ENCODE data around the gene CCR5AS.

The CCR5AS gene

DNA sequence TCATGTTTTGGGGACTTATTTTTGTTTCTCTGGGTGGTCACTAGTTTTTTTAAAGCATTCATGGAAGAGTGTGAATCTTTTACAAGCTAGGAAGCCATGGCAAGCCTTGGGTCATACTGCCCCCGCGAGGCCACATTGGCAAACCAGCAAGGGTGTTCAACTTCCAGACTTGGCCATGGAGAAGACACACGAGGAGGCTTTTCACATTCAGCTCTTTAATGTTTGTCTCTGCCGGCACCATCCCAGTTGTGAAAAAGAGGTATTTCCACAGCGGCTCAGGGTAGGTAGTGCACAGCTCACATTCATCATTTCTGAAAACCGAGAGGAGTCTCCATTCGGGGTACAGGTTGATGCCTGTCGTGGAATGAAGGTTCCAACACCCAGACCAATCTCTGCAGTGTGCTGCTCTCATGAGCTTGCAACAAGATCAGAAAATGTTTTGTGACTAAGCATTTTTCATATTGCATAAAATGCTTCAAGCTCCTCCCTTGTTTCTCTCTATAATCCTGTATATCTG, 28.4 kb downstream of the CCR5AS start:
- DNase-seq, result peak; percentile 18

DNA sequence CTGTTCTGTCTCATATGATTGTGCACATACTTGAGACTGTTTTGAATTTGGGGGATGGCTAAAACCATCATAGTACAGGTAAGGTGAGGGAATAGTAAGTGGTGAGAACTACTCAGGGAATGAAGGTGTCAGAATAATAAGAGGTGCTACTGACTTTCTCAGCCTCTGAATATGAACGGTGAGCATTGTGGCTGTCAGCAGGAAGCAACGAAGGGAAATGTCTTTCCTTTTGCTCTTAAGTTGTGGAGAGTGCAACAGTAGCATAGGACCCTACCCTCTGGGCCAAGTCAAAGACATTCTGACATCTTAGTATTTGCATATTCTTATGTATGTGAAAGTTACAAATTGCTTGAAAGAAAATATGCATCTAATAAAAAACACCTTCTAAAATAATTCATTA, 31.1 kb downstream of the CCR5AS start:
- DNase-seq, result no peak

DNA sequence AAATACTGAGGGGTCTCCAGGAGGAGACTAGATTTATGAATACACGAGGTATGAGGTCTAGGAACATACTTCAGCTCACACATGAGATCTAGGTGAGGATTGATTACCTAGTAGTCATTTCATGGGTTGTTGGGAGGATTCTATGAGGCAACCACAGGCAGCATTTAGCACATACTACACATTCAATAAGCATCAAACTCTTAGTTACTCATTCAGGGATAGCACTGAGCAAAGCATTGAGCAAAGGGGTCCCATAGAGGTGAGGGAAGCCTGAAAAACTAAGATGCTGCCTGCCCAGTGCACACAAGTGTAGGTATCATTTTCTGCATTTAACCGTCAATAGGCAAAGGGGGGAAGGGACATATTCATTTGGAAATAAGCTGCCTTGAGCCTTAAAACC, 31.6 kb downstream of the CCR5AS start:
- DNase-seq, result no peak

DNA sequence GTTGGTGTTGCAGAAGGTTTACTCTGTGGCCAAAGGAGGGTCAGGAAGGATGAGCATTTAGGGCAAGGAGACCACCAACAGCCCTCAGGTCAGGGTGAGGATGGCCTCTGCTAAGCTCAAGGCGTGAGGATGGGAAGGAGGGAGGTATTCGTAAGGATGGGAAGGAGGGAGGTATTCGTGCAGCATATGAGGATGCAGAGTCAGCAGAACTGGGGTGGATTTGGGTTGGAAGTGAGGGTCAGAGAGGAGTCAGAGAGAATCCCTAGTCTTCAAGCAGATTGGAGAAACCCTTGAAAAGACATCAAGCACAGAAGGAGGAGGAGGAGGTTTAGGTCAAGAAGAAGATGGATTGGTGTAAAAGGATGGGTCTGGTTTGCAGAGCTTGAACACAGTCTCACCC, 32.1 kb downstream of the CCR5AS start:
- DNase-seq, result no peak

DNA sequence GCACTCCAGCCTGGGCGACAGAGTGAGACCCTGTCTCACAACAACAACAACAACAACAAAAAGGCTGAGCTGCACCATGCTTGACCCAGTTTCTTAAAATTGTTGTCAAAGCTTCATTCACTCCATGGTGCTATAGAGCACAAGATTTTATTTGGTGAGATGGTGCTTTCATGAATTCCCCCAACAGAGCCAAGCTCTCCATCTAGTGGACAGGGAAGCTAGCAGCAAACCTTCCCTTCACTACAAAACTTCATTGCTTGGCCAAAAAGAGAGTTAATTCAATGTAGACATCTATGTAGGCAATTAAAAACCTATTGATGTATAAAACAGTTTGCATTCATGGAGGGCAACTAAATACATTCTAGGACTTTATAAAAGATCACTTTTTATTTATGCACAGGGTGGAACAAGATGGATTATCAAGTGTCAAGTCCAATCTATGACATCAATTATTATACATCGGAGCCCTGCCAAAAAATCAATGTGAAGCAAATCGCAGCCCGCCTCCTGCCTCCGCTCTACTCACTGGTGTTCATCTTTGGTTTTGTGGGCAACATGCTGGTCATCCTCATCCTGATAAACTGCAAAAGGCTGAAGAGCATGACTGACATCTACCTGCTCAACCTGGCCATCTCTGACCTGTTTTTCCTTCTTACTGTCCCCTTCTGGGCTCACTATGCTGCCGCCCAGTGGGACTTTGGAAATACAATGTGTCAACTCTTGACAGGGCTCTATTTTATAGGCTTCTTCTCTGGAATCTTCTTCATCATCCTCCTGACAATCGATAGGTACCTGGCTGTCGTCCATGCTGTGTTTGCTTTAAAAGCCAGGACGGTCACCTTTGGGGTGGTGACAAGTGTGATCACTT, 34.1 kb downstream of the CCR5AS start:
- no peak for DNase-seq

DNA sequence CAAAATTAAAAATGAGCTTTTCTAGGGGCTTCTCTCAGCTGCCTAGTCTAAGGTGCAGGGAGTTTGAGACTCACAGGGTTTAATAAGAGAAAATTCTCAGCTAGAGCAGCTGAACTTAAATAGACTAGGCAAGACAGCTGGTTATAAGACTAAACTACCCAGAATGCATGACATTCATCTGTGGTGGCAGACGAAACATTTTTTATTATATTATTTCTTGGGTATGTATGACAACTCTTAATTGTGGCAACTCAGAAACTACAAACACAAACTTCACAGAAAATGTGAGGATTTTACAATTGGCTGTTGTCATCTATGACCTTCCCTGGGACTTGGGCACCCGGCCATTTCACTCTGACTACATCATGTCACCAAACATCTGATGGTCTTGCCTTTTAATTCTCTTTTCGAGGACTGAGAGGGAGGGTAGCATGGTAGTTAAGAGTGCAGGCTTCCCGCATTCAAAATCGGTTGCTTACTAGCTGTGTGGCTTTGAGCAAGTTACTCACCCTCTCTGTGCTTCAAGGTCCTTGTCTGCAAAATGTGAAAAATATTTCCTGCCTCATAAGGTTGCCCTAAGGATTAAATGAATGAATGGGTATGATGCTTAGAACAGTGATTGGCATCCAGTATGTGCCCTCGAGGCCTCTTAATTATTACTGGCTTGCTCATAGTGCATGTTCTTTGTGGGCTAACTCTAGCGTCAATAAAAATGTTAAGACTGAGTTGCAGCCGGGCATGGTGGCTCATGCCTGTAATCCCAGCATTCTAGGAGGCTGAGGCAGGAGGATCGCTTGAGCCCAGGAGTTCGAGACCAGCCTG, 35.1 kb downstream of the CCR5AS start:
- no peak for DNase-seq

DNA sequence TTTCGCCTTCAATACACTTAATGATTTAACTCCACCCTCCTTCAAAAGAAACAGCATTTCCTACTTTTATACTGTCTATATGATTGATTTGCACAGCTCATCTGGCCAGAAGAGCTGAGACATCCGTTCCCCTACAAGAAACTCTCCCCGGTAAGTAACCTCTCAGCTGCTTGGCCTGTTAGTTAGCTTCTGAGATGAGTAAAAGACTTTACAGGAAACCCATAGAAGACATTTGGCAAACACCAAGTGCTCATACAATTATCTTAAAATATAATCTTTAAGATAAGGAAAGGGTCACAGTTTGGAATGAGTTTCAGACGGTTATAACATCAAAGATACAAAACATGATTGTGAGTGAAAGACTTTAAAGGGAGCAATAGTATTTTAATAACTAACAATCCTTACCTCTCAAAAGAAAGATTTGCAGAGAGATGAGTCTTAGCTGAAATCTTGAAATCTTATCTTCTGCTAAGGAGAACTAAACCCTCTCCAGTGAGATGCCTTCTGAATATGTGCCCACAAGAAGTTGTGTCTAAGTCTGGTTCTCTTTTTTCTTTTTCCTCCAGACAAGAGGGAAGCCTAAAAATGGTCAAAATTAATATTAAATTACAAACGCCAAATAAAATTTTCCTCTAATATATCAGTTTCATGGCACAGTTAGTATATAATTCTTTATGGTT, 35.9 kb downstream of the CCR5AS start, which contains the start of gene CCR5:
TSS of gene CCR5 (plus strand) at position 108 of the 680 bp plus-strand sequence. CDS start 1,957 bp downstream, outside the sequence.
- DNase-seq, result no peak

DNA sequence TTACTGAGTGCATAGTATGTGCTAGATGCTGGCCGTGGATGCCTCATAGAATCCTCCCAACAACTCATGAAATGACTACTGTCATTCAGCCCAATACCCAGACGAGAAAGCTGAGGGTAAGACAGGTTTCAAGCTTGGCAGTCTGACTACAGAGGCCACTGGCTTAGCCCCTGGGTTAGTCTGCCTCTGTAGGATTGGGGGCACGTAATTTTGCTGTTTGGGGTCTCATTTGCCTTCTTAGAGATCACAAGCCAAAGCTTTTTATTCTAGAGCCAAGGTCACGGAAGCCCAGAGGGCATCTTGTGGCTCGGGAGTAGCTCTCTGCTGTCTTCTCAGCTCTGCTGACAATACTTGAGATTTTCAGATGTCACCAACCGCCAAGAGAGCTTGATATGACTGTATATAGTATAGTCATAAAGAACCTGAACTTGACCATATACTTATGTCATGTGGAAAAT, 37.2 kb downstream of the CCR5AS start:
- no peak for DNase-seq

DNA sequence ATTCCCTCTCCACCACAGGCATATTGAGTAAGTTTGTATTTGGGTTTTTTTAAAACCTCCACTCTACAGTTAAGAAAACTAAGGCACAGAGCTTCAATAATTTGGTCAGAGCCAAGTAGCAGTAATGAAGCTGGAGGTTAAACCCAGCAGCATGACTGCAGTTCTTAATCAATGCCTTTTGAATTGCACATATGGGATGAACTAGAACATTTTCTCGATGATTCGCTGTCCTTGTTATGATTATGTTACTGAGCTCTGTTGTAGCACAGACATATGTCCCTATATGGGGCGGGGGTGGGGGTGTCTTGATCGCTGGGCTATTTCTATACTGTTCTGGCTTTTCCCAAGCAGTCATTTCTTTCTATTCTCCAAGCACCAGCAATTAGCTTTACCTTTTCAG, 37.7 kb downstream of the CCR5AS start:
- DNase-seq, result no peak

DNA sequence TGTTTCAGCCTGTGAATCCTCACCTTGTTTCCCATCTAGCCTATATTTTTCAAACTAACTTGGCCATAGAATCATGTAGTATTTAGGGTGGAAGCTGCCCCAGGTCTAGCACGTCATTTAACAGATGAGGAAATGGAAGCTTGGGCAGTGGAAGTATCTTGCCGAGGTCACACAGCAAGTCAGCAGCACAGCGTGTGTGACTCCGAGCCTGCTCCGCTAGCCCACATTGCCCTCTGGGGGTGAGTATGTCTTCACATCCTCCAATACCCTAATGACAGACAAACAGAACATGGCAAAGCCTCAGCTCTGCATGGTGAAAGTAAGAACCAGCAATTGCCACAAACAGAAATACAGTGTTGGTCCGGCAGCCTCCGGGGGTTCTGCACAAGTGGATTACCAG, 38.3 kb downstream of the CCR5AS start:
- DNase-seq, result no peak

DNA sequence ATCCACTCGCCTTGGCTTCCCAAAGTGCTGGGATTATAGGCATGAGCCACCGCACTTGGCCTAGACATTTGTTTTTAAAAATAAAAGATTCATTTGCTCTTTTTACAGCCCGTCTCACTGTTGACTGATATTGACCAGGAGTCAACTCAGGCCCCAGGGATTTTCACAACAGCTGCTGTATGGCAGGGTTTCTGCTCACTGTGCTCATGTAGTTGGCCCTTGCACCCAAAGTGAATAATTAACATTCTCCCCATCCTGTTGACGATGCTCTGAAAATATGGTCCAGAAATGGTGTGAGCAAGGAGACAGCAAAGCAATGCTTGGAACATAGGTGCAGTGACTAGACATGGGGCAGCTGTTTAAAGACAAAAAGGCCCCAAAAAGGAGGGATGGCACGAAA, 39.1 kb downstream of the CCR5AS start:
- DNase-seq, result no peak

DNA sequence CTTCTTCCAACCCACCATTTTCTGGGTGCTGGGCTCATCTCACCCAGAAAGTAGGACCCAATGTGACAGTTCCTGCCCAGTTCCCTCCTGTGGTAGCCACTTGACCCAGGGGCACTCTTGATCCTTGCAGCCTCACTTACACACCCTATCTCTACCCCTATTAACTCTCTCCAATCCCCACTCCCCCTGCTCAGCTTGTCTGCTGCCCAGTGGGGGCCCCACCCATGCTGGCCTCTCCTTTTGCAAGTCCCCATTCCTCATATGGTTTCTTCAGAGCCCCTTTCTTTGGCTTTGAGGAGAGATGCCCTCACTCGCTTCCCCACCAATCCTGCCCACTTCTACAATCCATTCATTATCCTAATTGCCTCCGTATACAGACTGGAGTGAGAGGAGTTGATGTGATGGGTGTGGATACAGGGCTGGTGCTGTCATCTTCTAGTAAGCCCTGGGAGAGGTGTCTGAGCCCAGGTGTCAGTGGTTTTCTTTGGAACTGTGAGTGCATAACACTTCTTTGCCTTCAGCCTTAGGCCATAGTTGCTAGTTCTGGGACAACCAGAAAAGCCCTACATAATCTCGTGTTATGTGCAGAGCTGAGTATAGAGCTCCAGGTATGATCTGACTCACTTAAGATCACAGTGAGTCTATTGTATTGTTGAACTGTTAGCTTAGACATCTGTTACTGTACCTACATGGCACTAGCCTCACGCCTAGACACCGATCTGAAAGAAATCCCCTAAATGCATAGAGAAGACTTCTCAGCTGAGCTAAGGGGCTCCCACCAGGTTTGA, 40.9 kb downstream of the CCR5AS start:
- no peak for DNase-seq

DNA sequence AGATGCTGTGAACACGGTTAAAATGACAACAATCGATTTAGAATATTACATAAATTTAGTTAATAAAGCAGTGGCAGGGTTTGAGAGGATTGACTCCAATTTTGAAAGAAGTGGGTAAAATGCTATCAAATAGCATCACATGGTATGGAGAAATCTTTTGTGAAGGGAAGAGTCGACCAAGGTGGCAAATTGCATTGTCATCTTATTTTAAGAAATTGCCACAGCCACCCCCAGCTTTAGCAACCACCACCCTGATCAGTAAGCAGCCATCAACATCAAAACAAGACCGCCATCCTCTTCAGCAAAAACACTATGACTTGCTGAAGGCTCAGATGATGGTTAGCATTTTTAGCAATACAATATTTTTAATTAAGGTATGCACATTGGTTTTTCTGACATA, 41.8 kb downstream of the CCR5AS start:
- DNase-seq, result no peak

DNA sequence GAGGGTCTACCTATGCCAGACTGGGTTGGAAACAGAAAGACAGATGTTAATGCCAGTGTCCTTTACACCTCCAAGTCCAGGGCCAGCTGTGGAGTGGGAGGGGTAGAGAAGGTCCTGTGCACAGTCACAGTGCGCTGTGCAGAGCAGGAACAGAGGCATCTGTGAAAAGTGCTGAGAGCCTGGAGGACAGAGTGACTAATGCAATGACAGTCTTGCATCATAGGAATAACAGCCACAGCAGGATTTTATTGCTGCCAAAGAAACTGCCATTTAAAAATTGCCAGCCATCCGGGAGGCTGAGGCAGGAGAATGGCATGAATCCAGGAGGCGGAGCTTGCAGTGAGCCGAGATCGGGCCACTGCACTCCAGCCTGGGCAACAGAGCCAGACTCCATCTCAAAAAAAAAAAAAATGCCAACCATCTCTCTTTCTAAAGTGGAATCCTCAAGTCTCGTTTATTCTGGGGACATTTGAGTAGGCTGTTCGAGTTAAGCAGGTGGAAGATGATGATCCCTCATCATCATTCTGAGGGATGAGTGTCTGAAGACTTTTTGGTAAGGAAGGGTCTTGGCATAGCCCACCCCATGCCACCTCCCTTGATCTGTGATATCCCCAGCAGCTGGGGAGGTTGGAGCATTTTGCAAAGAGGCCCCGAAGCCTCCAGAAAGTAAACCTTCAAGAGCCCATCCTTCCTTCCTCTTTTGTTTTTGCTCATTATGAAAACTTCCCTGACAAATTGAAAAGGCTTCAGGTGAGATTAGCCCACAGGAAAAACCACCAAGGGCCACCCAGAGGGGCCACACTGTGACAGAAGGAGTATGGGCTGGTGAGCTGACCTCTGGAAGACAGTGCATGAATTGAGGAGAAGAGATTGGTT, 45.2 kb downstream of the CCR5AS start:
- peak; percentile 40 for DNase-seq

DNA sequence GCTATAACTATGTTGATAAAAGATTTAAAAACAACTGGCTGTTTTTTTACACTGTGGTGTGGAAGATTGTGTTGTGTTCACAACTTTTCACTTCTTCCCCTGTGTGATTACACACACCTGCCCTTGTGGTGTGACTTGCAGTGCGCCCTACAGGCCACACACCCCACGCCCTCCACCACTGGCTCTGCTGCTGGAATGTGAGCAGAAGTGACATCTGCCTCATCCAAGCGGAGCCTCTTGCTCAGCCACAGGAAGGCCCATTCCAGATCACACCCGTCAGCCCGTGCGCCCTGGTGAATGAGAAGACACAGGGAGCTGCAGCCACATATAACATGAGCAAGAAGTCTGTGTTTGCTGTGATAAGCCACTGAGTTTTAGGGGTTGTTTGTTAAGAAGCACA, 46.0 kb downstream of the CCR5AS start:
- DNase-seq, result no peak

DNA sequence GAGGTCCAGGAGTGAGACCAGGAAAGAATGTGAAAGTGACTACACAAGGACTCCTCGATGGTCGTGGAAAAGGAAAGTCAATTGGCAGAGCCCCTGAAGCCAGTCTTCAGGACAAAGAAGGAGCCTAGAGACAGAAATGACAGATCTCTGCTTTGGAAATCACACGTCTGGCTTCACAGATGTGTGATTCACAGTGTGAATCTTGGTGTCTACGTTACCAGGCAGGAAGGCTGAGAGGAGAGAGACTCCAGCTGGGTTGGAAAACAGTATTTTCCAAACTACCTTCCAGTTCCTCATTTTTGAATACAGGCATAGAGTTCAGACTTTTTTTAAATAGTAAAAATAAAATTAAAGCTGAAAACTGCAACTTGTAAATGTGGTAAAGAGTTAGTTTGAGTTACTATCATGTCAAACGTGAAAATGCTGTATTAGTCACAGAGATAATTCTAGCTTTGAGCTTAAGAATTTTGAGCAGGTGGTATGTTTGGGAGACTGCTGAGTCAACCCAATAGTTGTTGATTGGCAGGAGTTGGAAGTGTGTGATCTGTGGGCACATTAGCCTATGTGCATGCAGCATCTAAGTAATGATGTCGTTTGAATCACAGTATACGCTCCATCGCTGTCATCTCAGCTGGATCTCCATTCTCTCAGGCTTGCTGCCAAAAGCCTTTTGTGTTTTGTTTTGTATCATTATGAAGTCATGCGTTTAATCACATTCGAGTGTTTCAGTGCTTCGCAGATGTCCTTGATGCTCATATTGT, 47.0 kb downstream of the CCR5AS start:
- DNase-seq, result peak; percentile 85

DNA sequence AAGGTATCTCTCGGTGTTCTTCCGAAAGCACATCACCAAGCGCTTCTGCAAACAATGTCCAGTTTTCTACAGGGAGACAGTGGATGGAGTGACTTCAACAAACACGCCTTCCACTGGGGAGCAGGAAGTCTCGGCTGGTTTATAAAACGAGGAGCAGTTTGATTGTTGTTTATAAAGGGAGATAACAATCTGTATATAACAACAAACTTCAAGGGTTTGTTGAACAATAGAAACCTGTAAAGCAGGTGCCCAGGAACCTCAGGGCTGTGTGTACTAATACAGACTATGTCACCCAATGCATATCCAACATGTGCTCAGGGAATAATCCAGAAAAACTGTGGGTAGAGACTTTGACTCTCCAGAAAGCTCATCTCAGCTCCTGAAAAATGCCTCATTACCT, 48.4 kb downstream of the CCR5AS start:
- no peak for DNase-seq

DNA sequence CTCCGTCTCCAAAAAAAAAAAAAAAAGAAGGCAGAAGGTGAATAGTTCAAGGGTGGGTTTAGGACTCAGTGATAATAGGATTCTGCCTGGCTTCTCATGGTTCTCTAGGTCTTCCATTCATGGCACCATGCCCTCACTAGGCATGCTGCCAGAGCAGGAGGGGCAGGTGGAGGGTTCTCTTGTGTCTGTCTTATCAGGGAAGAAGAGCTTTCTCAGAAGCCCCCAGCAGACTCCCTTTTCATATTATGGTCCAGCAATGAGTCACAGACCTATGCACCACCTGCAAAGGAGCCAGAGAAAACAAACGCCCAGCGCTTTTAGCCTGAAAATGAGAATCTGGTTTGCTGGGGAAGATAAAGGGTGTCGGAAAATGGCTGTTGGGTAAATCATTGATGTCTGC, 50.0 kb downstream of the CCR5AS start:
- no peak for DNase-seq

DNA sequence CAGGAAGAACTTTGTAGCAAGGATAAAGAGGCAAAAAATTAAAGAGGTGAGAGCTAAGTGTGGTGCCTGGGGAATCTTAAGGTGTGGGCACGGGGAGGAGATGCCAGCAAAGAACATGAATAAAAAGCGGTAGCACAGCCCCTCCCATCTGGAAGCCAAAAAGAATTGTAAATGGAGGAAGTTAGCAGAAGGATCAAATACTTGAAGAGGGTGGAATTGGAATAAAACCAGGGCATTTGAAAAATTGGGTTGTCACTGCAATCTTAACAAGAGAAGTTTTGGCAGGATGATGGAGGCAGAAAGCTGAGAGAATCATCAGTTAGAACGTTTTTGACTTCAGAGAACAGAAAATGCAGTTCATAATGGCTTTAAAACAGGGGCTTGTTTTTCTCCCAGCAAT, 50.6 kb downstream of the CCR5AS start:
- DNase-seq, result no peak

DNA sequence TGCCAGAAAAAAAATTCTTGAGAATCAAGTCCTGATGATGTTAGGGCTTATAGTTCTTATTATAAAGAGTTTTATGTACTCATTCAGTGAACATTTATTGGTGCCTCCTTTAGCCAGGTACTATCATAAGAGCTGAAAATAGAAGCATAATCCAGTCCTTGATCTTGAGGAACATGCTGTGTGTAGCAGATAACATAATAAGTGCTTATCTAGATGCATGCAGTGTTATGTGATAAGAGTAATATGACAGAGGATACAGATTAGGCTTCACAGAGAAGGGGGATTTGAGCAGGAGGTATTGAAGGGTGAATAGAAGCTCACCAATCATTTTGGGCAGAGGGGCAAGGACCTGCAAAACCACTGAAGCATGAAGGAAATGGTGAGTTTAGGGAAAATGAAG, 51.9 kb downstream of the CCR5AS start:
- no peak for DNase-seq

Data from skin of body (tissue), 1 donor.